ENCODE data around the gene ADAP2. TPM values are rescaled to one million over a fixed set of nuclear protein-coding genes. Genes with fewer than 3 reads are reported as not detected.
"Not testable (repeated sequence)": the region's sequence is repeated elsewhere in the genome, so short reads cannot be mapped to it uniquely, and the experiment has no call there.

Gene ADAP2
- total and polyA plus RNA-seq, 7 experiments from 2014 or later: 2.6 to 18.9 (median 4.9) TPM; not detected in 2

DNA sequence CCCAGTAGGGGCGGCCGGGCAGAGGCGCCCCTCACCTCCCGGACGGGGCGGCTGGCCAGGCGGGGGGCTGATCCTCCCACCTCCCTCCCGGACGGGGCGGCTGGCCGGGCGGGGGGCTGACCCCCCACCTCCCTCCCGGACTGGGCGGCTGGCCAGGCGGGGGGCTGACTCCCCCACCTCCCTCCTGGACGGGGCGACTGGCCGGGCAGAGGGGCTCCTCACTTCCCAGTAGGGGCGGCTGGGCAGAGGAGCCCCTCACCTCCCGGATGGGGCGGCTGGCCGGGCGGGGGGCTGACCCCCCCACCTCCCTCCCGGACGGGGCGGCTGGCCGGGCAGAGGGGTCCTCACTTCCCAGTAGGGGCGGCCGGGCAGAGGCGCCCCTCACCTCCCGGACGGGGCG lies 58.2 kb downstream of the ADAP2 start:
- H3K27me3 Mint-ChIP-seq; intact Hi-C loops (cut with micrococcal nuclease); ATAC-seq; H3K4me3 ChIP-seq (ENCODE audit: low read length); POLR2A ChIA-PET; H3K9me3 Mint-ChIP-seq; H3K4me3 Mint-ChIP-seq; DNase-seq; H3K27ac Mint-ChIP-seq; H3K27me3 ChIP-seq (ENCODE audit: control insufficient read depth in 2 of 2, insufficient read depth in 2 of 2, low read length in 2 of 2); CTCF ChIA-PET; H3K36me3 ChIP-seq (ENCODE audit: control insufficient read depth in 2 of 3, insufficient read depth in 3 of 3, low read length in 3 of 3); H3K4me1 Mint-ChIP-seq; H3K9me3 ChIP-seq (ENCODE audit: control insufficient read depth in 2 of 3, low read length in 3 of 3); H3K27ac ChIP-seq (ENCODE audit: low read depth, low read length); H3K4me1 ChIP-seq (ENCODE audit: control insufficient read depth in 2 of 2, insufficient read depth in 2 of 2, low read length in 2 of 2): not testable (repeated sequence)
- H3K36me3 Mint-ChIP-seq: peaks cover 0 to 22% (median 14%) of the 10 kb centered on the region in 5 donors

DNA sequence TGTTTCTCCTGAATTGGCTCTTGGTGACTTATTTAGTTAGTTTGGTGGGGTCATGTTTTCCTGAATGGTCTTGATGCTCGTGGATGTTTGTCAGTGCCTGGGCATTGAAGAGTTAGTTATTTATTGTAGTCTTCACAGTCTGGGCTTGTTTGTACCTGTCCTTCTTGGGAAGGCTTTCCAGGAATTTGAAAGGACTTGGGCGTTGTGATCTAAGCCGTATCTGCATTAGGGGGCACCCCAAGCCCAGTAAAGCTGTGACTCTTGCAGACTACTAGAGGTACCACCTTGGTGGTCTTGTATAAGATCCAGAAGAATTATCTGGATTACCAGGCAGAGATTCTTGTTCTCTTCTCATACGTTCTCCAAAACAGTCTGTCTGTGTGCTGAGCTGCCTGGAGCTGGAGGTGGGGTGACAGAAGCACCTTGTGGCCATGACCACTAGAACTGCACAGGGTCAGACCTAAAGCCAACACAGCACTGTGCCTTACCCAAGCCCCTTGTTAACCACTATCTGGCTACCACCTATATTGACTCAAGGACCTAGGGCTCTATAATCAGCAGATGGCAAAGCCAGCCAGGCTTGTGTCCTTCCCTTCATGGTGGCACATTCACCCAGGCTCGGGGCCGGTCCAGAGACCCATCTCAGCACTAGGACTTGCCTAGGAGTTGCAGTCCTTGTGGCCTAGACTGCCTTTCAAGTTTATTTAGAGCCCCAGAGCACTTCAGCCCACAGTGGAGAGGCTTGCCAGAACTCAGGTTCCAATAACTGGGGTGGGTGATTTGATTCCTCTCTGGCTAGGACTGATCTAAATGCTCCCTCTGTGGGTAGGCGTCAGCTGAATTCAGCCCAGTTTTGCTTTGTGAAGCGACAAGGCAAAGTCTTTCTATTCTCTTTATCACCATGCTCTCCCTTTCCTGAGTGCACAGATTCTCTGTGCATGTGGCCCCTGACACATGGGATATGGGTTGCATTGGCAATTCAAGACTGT lies 60.1 kb downstream of the ADAP2 start:
- Histone ChIP-seq H3K4me3 (ENCODE audit: low read length) (no peak overlapping the region), H3K36me3 (ENCODE audit: control insufficient read depth in 2 of 3, insufficient read depth in 3 of 3, low read length in 3 of 3) (no peaks in the 10 kb centered on the region), H3K27me3 (ENCODE audit: control insufficient read depth in 2 of 2, insufficient read depth in 2 of 2, low read length in 2 of 2) (no peaks in the 10 kb centered on the region), H3K9me3 (ENCODE audit: control insufficient read depth in 2 of 3, low read length in 3 of 3) (no peaks in the 10 kb centered on the region), H3K4me1 (ENCODE audit: control insufficient read depth in 2 of 2, insufficient read depth in 2 of 2, low read length in 2 of 2) (no peaks in the 10 kb centered on the region), H3K27ac (ENCODE audit: low read depth, low read length) (no peak overlapping the region)
- intact Hi-C loops (cut with micrococcal nuclease): no loop called here
- CTCF ChIA-PET: no interaction called here
- Mint-ChIP-seq H3K4me1 (peaks cover 0 to 5% (median 0%) of the 10 kb centered on the region in 7 donors), H3K4me3 (no peak overlapping the region), H3K9me3 (peaks cover 0 to 3% (median 0%) of the 10 kb centered on the region in 11 donors), H3K36me3 (peaks cover 4 to 9% (median 6%) of the 10 kb centered on the region in 5 donors), H3K27ac (peak overlapping the region in 2 of 9 donors; percentile 20 to 38), H3K27me3 (no peaks in the 10 kb centered on the region)
- POLR2A ChIA-PET: no interaction called here
- ATAC-seq (no peak), DNase-seq (no peak)

DNA sequence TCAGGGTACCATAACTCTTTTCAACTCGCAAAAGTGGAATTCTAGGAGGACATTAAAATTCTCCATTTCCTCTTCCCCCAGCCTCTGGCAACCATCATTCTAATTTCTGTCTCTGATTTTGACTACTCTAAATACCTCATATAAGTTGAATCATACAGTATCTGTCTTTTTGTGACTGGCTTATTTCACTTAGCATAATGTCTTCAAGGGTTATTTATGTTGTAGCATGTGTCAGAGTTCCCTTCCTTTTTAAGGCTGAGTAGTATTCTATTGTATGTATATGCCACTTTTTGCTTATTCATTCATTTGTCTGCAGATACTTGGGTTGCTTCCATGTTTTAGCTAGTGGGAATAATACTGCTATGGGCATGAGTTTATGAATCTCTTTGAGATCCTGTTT lies 61.1 kb downstream of the ADAP2 start:
- no peaks in the 10 kb centered on the region for H3K9me3 Mint-ChIP-seq
- intact Hi-C loops (cut with micrococcal nuclease): no loop called here
- ChIA-PET POLR2A (no interaction called here), CTCF (no interaction called here)
- H3K36me3 ChIP-seq (ENCODE audit: control insufficient read depth in 2 of 3, insufficient read depth in 3 of 3, low read length in 3 of 3): no peaks in the 10 kb centered on the region
- H3K27me3 ChIP-seq (ENCODE audit: control insufficient read depth in 2 of 2, insufficient read depth in 2 of 2, low read length in 2 of 2): no peaks in the 10 kb centered on the region
- H3K4me1 ChIP-seq (ENCODE audit: control insufficient read depth in 2 of 2, insufficient read depth in 2 of 2, low read length in 2 of 2): no peaks in the 10 kb centered on the region
- H3K27ac Mint-ChIP-seq: no peak overlapping the region
- H3K4me1 Mint-ChIP-seq: peaks cover 0 to 5% (median 0%) of the 10 kb centered on the region in 7 donors
- no peak overlapping the region for H3K4me3 Mint-ChIP-seq
- no peaks in the 10 kb centered on the region for H3K27me3 Mint-ChIP-seq
- DNase-seq (no peak), ATAC-seq (no peak)
- no peak overlapping the region for H3K4me3 ChIP-seq (ENCODE audit: low read length)
- H3K27ac ChIP-seq (ENCODE audit: low read depth, low read length): no peak overlapping the region
- peaks cover 4 to 9% (median 6%) of the 10 kb centered on the region in 5 donors for H3K36me3 Mint-ChIP-seq
- H3K9me3 ChIP-seq (ENCODE audit: control insufficient read depth in 2 of 3, low read length in 3 of 3): no peaks in the 10 kb centered on the region

DNA sequence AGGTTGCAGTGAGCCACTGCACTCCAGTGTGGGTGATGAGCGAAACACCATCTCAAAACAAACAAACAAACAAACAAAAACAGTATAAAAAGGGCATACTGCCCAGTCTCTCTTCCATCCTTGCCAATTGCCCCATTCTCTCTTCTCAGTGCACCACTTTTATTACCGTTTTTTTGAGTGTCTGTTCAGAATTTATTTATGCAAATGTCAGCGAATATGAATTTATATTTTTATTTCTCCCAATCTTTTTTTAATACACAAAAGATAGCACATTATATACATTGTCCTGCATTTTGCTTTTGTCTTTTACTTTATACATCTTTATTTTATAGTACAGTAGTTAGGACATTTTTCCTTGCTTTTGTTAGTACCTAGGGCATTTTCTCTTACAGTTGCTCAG lies 68.7 kb downstream of the ADAP2 start:
- ChIA-PET CTCF (no interaction called here), POLR2A (no interaction called here)
- DNase-seq (no peak), ATAC-seq (no peak)
- no peaks in the 10 kb centered on the region for H3K27me3 Mint-ChIP-seq
- Histone ChIP-seq H3K9me3 (ENCODE audit: control insufficient read depth in 2 of 3, low read length in 3 of 3) (no peaks in the 10 kb centered on the region), H3K4me1 (ENCODE audit: control insufficient read depth in 2 of 2, insufficient read depth in 2 of 2, low read length in 2 of 2) (no peaks in the 10 kb centered on the region), H3K4me3 (ENCODE audit: low read length) (no peak overlapping the region), H3K36me3 (ENCODE audit: control insufficient read depth in 2 of 3, insufficient read depth in 3 of 3, low read length in 3 of 3) (no peaks in the 10 kb centered on the region), H3K27me3 (ENCODE audit: control insufficient read depth in 2 of 2, insufficient read depth in 2 of 2, low read length in 2 of 2) (no peaks in the 10 kb centered on the region), H3K27ac (ENCODE audit: low read depth, low read length) (no peak overlapping the region)
- no peaks in the 10 kb centered on the region for H3K4me1 Mint-ChIP-seq
- intact Hi-C loops (cut with micrococcal nuclease): no loop called here
- H3K9me3 Mint-ChIP-seq: no peaks in the 10 kb centered on the region
- no peak overlapping the region for H3K27ac Mint-ChIP-seq
- H3K4me3 Mint-ChIP-seq: no peak overlapping the region
- H3K36me3 Mint-ChIP-seq: peaks cover 4 to 12% (median 8%) of the 10 kb centered on the region in 5 donors

DNA sequence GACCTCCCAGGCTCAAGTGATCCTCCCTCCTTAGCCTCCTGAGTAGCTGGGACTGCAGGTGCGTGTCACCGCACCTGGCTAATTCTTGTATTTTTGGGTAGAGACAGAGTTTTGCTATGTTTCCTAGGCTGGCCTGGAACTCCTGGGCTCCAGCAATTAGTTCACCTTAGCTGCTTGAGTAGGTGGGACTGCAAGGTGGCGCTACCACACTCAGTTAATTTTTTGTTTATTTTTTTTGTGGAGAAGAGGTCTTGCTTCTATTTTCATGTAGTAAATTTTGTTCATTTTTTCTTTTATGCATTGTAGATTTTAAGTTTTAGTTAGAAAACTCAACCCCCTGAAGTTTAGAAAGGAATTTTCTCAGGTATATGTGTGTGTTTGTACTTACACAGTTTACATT lies 70.8 kb downstream of the ADAP2 start:
- H3K27me3 Mint-ChIP-seq: no peaks in the 10 kb centered on the region
- no peak for DNase-seq
- Histone ChIP-seq H3K4me1 (ENCODE audit: control insufficient read depth in 2 of 2, insufficient read depth in 2 of 2, low read length in 2 of 2) (no peaks in the 10 kb centered on the region), H3K36me3 (ENCODE audit: control insufficient read depth in 2 of 3, insufficient read depth in 3 of 3, low read length in 3 of 3) (peaks cover 0 to 5% (median 4%) of the 10 kb centered on the region in 3 experiments), H3K4me3 (ENCODE audit: low read length) (no peak overlapping the region), H3K9me3 (ENCODE audit: control insufficient read depth in 2 of 3, low read length in 3 of 3) (no peaks in the 10 kb centered on the region), H3K27me3 (ENCODE audit: control insufficient read depth in 2 of 2, insufficient read depth in 2 of 2, low read length in 2 of 2) (no peaks in the 10 kb centered on the region), H3K27ac (ENCODE audit: low read depth, low read length) (no peak overlapping the region)
- ATAC-seq: no peak
- peaks cover 0 to 2% (median 0%) of the 10 kb centered on the region in 7 donors for H3K4me1 Mint-ChIP-seq
- CTCF ChIA-PET: interaction anchor here (0.6 kb wide), 1 partner anchor 132 kb away, joined by 3 read pairs; no protein-coding TSS in a partner anchor
- intact Hi-C loops (cut with micrococcal nuclease): no loop called here
- POLR2A ChIA-PET: no interaction called here
- H3K9me3 Mint-ChIP-seq: no peaks in the 10 kb centered on the region
- H3K36me3 Mint-ChIP-seq: peaks cover 3 to 24% (median 7%) of the 10 kb centered on the region in 5 donors
- H3K4me3 Mint-ChIP-seq: no peak overlapping the region
- no peak overlapping the region for H3K27ac Mint-ChIP-seq

DNA sequence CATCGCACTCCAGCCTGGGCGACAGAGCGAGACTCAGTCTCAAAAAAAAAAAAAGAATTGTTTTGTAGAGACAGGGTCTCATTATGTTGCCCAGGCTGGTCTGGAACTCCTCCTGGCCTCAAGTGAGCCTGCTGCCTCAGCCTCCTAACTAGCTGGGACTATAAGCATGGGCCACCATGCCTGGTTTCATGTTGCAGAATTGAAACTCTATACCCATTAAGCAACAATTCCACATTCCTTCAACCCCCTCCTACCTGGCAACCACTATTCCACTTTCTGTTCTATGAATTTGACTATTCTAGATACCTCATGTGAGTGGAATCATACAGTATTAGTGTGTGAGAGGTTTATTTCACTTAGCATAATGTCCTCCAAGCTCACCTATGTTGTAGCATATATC lies 73.6 kb downstream of the ADAP2 start:
- H3K4me3 ChIP-seq (ENCODE audit: low read length): no peak overlapping the region
- no peak overlapping the region for H3K27ac ChIP-seq (ENCODE audit: low read depth, low read length)
- no peaks in the 10 kb centered on the region for H3K9me3 ChIP-seq (ENCODE audit: control insufficient read depth in 2 of 3, low read length in 3 of 3)
- intact Hi-C loops (cut with micrococcal nuclease): no loop called here
- DNase-seq (no peak), ATAC-seq (no peak)
- no peaks in the 10 kb centered on the region for H3K9me3 Mint-ChIP-seq
- H3K27ac Mint-ChIP-seq: no peak overlapping the region
- no peaks in the 10 kb centered on the region for H3K4me1 ChIP-seq (ENCODE audit: control insufficient read depth in 2 of 2, insufficient read depth in 2 of 2, low read length in 2 of 2)
- peaks cover 0 to 2% (median 0%) of the 10 kb centered on the region in 7 donors for H3K4me1 Mint-ChIP-seq
- POLR2A ChIA-PET: no interaction called here
- no peaks in the 10 kb centered on the region for H3K27me3 Mint-ChIP-seq
- no peaks in the 10 kb centered on the region for H3K27me3 ChIP-seq (ENCODE audit: control insufficient read depth in 2 of 2, insufficient read depth in 2 of 2, low read length in 2 of 2)
- H3K36me3 ChIP-seq (ENCODE audit: control insufficient read depth in 2 of 3, insufficient read depth in 3 of 3, low read length in 3 of 3): peaks cover 0 to 7% (median 6%) of the 10 kb centered on the region in 3 experiments
- CTCF ChIA-PET: no interaction called here
- H3K36me3 Mint-ChIP-seq: peaks cover 0 to 29% (median 8%) of the 10 kb centered on the region in 5 donors
- H3K4me3 Mint-ChIP-seq: no peak overlapping the region

DNA sequence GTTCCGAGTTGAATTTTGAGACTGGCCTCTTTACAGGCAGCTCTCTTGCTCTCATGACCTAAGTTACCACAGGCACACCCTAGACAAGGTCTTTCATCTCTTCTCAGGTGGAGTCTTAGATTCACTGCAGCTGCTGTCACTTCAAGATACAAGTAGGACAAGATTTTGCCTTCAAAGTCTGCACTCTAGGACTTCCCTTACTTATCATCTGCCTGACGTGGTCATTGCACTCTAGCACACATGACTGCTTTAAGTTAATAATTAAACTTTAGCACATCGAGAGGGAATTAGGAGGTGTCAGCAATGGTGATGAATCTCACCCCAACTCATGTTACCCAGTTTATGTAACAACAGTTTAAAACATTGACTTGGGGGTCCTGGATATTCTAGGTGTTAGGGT lies 74.7 kb downstream of the ADAP2 start:
- peaks cover 0 to 23% (median 8%) of the 10 kb centered on the region in 5 donors for H3K36me3 Mint-ChIP-seq
- ChIA-PET POLR2A (interaction anchor here (1.6 kb wide), 1 partner anchor 12 kb away, joined by 4 read pairs; no protein-coding TSS in a partner anchor), CTCF (no interaction called here)
- DNase-seq (no peak), ATAC-seq (no peak)
- Histone ChIP-seq H3K27ac (ENCODE audit: low read depth, low read length) (no peak overlapping the region), H3K27me3 (ENCODE audit: control insufficient read depth in 2 of 2, insufficient read depth in 2 of 2, low read length in 2 of 2) (no peaks in the 10 kb centered on the region), H3K9me3 (ENCODE audit: control insufficient read depth in 2 of 3, low read length in 3 of 3) (no peaks in the 10 kb centered on the region), H3K4me3 (ENCODE audit: low read length) (no peak overlapping the region), H3K36me3 (ENCODE audit: control insufficient read depth in 2 of 3, insufficient read depth in 3 of 3, low read length in 3 of 3) (peaks cover 0 to 7% (median 6%) of the 10 kb centered on the region in 3 experiments), H3K4me1 (ENCODE audit: control insufficient read depth in 2 of 2, insufficient read depth in 2 of 2, low read length in 2 of 2) (no peaks in the 10 kb centered on the region)
- intact Hi-C loops (cut with micrococcal nuclease): no loop called here
- H3K27ac Mint-ChIP-seq: no peak overlapping the region
- H3K27me3 Mint-ChIP-seq: no peaks in the 10 kb centered on the region
- H3K4me1 Mint-ChIP-seq: peaks cover 0 to 2% (median 0%) of the 10 kb centered on the region in 7 donors
- H3K4me3 Mint-ChIP-seq: no peak overlapping the region
- no peaks in the 10 kb centered on the region for H3K9me3 Mint-ChIP-seq

Data from naive thymus-derived CD4-positive, alpha-beta T cell (primary cell).